GM19397 (cell line): ENCODE measurements around the gene SMG9.

Experiments used
- ATAC-seq: cut with Tn5 transposase; IDR thresholded peaks from one replicate; pipeline ENCODE4 v1.9.1; 2021; ENCODE audit warnings: mild to moderate bottlenecking, moderate library complexity; ENCODE audit not compliant: unreplicated experiment

The SMG9 gene

GRCh38 chr19:43754503-43755255 lies at the start of gene SMG9:
Gene SMG9 (minus strand): TSS chr19:43754962. CDS start chr19:43750741, 4,221 bp downstream.
- ATAC-seq: peak; percentile 64

- no peak for ATAC-seq
These were observed 49.7 kb upstream of the SMG9 start for GRCh38 chr19:43804432-43804831.

GRCh38 chr19:43802216-43802951 lies 47.6 kb upstream of the SMG9 start, which contains the start of gene LYPD5:
Gene LYPD5 (minus strand): TSS chr19:43802447. CDS start chr19:43802380, 67 bp downstream.
- no peak for ATAC-seq

- no peak for ATAC-seq
These were observed 44.9 kb upstream of the SMG9 start for GRCh38 chr19:43799502-43800142.

- no peak for ATAC-seq
These were observed 44.0 kb upstream of the SMG9 start for GRCh38 chr19:43798546-43799409.

- ATAC-seq: no peak
These were observed 43.3 kb upstream of the SMG9 start for GRCh38 chr19:43798026-43798545.

- ATAC-seq: no peak
These were observed 42.8 kb upstream of the SMG9 start for GRCh38 chr19:43797556-43797955.

GRCh38 chr19:43797118-43797517 lies 42.4 kb upstream of the SMG9 start:
- no peak for ATAC-seq

- no peak for ATAC-seq
These were observed 35.8 kb upstream of the SMG9 start for GRCh38 chr19:43790587-43790986.

GRCh38 chr19:43789029-43789428 lies 34.3 kb upstream of the SMG9 start:
- ATAC-seq: no peak

- no peak for ATAC-seq
These were observed 31.9 kb upstream of the SMG9 start for GRCh38 chr19:43786665-43787064.

GRCh38 chr19:43784981-43785808 lies 30.4 kb upstream of the SMG9 start:
- no peak for ATAC-seq

GRCh38 chr19:43784241-43784980 lies 29.6 kb upstream of the SMG9 start:
- ATAC-seq: no peak

- ATAC-seq: no peak
These were observed 28.9 kb upstream of the SMG9 start for GRCh38 chr19:43783636-43784035.

GRCh38 chr19:43782689-43783231 lies 28.0 kb upstream of the SMG9 start:
- ATAC-seq: no peak

- ATAC-seq: no peak
These were observed 27.5 kb upstream of the SMG9 start for GRCh38 chr19:43782311-43782660.

- ATAC-seq: no peak
These were observed 27.0 kb upstream of the SMG9 start for GRCh38 chr19:43781630-43782310.
